Naive thymus-derived CD8-positive, alpha-beta T cell (primary cell): ENCODE measurements around the gene MYADML2. TPM values are rescaled to one million over a fixed set of nuclear protein-coding genes. Genes with fewer than 3 reads are reported as not detected.
A peak's percentile ranks its signal among the peaks of the same experiment; 100 is the strongest.

Experiments used
- ATAC-seq, 2 donors: fragments of 150-1000 bp; cut with Tn5 transposase in 1 of 2; sonication (Bioruptor Pico), chemical (Tn5 transposase) in 1 of 2; 1 replicate in 1 of 2; 2 replicates in 1 of 2; pipeline ENCODE4 v1.10.0; 2021; ENCODE audit warnings: mild to moderate bottlenecking in 2 of 2, moderate library complexity in 2 of 2
- POLR2A ChIA-PET: fragments of 350-600 bp; sonication (Branson Sonifier 250); formaldehyde crosslinking; loops from one replicate; lab custom pipeline; 2021; ENCODE audit warnings: antibody characterized with exemption; lab: Charles Lee
- DNase-seq, 10 donors: peaks; one replicate each; pipeline versions ENCODE4 v3.0.0 to v3.0.0-alpha.2; 2020 to 2022
- H3K27ac Mint-ChIP-seq, 10 donors: one replicate each; pipeline ENCODE4 v1.8.0; 2020 to 2022; ENCODE audit warnings: mild to moderate bottlenecking in 10 of 10, mixed read lengths in 10 of 10, moderate library complexity in 4 of 10, inconsistent platforms in 1 of 10
- H3K27me3 Mint-ChIP-seq, 5 donors: one replicate each; pipeline ENCODE4 v1.8.0; 2021 to 2022; ENCODE audit warnings: mixed read lengths in 5 of 5
- H3K36me3 Mint-ChIP-seq, 3 donors: one replicate each; pipeline ENCODE4 v1.8.0; 2020 to 2022; ENCODE audit warnings: mixed read lengths in 3 of 3, mild to moderate bottlenecking in 2 of 3, inconsistent platforms in 1 of 3
- H3K4me1 Mint-ChIP-seq, 4 donors: one replicate each; pipeline ENCODE4 v1.8.0; 2021 to 2022; ENCODE audit warnings: mixed read lengths in 4 of 4
- H3K4me3 Mint-ChIP-seq, 10 donors: one replicate each; pipeline ENCODE4 v1.8.0; 2020 to 2022; ENCODE audit warnings: mild to moderate bottlenecking in 10 of 10, mixed read lengths in 10 of 10, moderate library complexity in 6 of 10, inconsistent platforms in 1 of 10
- H3K9me3 Mint-ChIP-seq, 9 donors: one replicate each; pipeline ENCODE4 v1.8.0; 2020 to 2022; ENCODE audit warnings: mixed read lengths in 9 of 9, mild to moderate bottlenecking in 3 of 9, inconsistent platforms in 1 of 9, moderate library complexity in 1 of 9
- polyA plus RNA-seq, 3 donors: library from polyadenylated mRNA; unstranded; fragments of 300-500 nt; fragmentation: Illumina TruSeq; gene quantifications; one replicate each; pipeline ENCODE4 v1.2.3, GENCODE V29; 2021
- total RNA-seq, 8 experiments: library from RNA in 2 of 8; stranded (reverse) in 2 of 8; gene quantifications; one replicate each; pipeline ENCODE4 v1.2.3 and lab custom pipeline; 2021 to 2026

Gene MYADML2
- total and polyA plus RNA-seq, 5 experiments from 2014 or later, result not detected

DNA sequence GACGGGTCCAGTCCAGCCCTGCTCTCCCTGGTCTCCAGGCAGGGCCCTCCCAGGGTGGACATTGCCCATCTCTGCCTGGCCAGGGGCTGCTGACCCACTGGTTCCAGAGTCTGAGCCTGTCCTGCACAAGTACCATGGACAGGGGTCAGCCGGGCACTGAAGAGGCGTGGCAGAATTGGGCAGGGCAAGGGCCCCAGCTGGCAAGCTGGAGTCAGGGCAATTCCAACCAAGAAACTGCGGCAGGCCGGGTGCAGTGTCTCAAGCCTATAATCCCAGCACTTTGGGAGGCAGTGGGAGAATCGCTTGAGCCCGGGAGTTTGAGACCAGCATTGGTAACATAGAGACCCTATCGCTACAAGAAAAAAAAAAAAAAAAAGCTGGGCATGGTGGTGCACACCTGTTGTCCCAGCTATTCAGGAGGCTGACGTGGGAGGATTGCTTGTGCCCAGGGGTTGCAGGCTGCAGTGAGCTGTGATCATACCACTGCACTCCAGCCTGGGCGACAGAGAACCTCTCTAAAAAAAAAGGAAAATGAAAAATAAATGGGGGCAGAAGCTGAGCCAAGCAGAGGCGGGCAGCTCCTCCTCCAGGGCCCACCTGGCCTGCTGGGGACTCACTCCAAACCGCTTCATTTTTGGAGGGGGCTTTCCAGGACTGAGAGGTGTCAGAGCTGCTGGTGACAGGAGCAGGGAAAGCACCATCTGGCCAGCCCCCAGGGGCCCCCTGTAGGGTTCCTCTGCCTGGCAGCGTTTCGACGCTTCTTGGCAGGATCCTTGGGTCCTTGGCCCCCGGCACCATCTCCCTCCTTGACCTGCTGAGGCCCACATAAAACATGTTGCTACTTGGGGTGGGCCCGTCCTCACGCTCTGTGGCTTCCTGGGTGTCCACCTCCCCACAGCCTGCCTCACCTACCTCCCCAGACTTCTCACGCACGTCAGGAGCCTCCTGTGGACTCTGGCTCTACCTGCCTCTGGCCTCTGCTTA lies 16.6 kb downstream of the MYADML2 start:
- Mint-ChIP-seq H3K4me1 (peaks cover 9 to 21% (median 18%) of the 10 kb centered on the region in 4 donors), H3K27ac (no peak overlapping the region), H3K36me3 (no peaks in the 10 kb centered on the region), H3K27me3 (peaks cover 0 to 21% (median 5%) of the 10 kb centered on the region in 5 donors), H3K9me3 (no peaks in the 10 kb centered on the region), H3K4me3 (peak overlapping the region in 3 of 10 donors; percentile 18 to 54 (median 41))
- ATAC-seq, result no peak
- POLR2A ChIA-PET, result interaction anchor here (0.6 to 1.8 kb wide), 5 partner anchors 9 to 567 kb away, joined by 3 to 6 read pairs (median 3); no protein-coding TSS in a partner anchor
- no peak for DNase-seq

- Mint-ChIP-seq H3K4me1 (peaks cover 9 to 25% (median 20%) of the 10 kb centered on the region in 4 donors), H3K27ac (no peak overlapping the region), H3K9me3 (no peaks in the 10 kb centered on the region), H3K36me3 (no peaks in the 10 kb centered on the region), H3K27me3 (peaks cover 0 to 21% (median 5%) of the 10 kb centered on the region in 5 donors), H3K4me3 (peak overlapping the region in 7 of 10 donors; percentile 26 to 70 (median 55))
- POLR2A ChIA-PET, result interaction anchor here (0.6 to 1.3 kb wide), 5 partner anchors 12 to 261 kb away, joined by 3 to 6 read pairs (median 3); no protein-coding TSS in a partner anchor
- no peak for DNase-seq
- no peak for ATAC-seq
Measured at GRCh38 chr17:81929253-81930141, 17.5 kb downstream of the MYADML2 start.

- DNase-seq (peak in 1 of 10 donors; percentile 18), ATAC-seq (no peak)
- Mint-ChIP-seq H3K27me3 (peaks cover 0 to 19% (median 5%) of the 10 kb centered on the region in 5 donors), H3K4me1 (peaks cover 7 to 28% (median 20%) of the 10 kb centered on the region in 4 donors), H3K4me3 (peak overlapping the region; percentile 22 to 70 (median 58)), H3K27ac (peak overlapping the region in 2 of 10 donors; percentile 18 to 24), H3K36me3 (no peaks in the 10 kb centered on the region), H3K9me3 (no peaks in the 10 kb centered on the region)
- POLR2A ChIA-PET, result interaction anchor here (0.6 to 1.7 kb wide), 7 partner anchors 10 to 260 kb away, joined by 3 to 6 read pairs (median 3); no protein-coding TSS in a partner anchor
Measured at GRCh38 chr17:81928544-81929252, 18.3 kb downstream of the MYADML2 start.

DNA sequence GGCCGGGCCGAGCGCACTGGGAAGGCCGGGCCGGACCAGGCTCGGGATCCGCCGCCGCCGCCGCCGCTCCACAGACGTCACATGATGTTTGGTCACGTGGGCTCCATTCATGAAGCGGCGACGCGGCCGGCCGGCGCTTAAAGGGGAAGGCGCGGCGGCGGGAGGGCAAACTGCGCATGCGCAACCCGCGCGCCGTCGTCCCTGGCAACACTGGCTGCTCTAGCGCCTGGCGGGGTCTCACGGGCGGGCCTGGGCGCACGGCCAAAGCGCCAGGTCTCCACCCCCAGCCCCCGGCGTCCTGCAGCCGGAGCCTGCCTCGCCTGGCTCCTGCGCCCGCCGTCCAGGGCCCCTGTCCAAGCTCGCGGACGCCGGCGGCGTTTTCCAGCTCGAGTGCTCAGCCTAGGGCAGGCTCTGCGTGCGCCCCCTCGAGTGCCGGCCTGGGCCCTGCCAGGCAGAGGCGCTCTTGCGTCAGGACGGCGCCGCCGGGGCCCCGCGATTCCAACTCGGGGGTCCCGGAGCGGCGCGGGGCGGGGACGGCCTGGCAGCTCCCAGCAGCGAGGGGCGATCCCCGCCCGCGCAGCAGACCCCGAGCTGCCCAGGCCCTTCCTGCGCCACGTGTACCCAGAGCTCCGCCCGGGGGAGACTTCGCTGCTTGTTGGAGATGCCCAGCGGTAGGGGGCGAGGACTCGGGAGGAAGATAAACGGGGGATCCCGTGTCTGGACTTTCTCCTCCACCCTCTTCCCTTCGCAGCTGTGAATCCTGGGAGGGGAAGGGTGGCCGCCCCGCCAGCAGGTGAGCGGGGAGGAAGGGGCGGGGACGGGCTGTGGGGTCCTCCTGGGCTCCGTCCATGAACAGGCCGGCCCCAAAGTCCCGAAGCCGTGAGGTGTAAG lies 19.1 kb downstream of the MYADML2 start, which contains the start of gene MAFG:
MAFG (minus strand) TSS at position 83 of the 891 bp plus-strand sequence. CDS start 4,550 bp downstream, outside the sequence.
- Mint-ChIP-seq H3K4me3 (peak within 1 kb of the TSS; percentile 75 to 88 (median 80)), H3K36me3 (peaks cover 0 to under 1% (median 0%) of the 10 kb centered on the region in 3 donors), H3K27ac (peak within 1 kb of the TSS; percentile 53 to 85 (median 83)), H3K4me1 (peaks cover 6 to 29% (median 15%) of the 10 kb centered on the region in 4 donors), H3K27me3 (peaks cover 0 to 19% (median 5%) of the 10 kb centered on the region in 5 donors), H3K9me3 (no peaks in the 10 kb centered on the region)
- ATAC-seq (peak; percentile 78 to 79), DNase-seq (peak; percentile 82 to 94 (median 90))
- POLR2A ChIA-PET, result interaction anchor here (0.7 to 3.3 kb wide), 14 partner anchors 9 to 302 kb away, joined by 3 to 22 read pairs (median 3); partner anchors contain the start of genes ARHGDIA, DCXR and PYCR1

GRCh38 chr17:81927152-81927652 lies 19.8 kb downstream of the MYADML2 start:
- peak overlapping the region in 1 of 10 donors; percentile 39 for H3K27ac Mint-ChIP-seq
- no peaks in the 10 kb centered on the region for H3K9me3 Mint-ChIP-seq
- ATAC-seq (peak; percentile 38 to 54), DNase-seq (peak in 1 of 10 donors; percentile 30)
- H3K4me3 Mint-ChIP-seq, result peak overlapping the region in 4 of 10 donors; percentile 49 to 77 (median 68)
- peaks cover 0 to 19% (median 5%) of the 10 kb centered on the region in 5 donors for H3K27me3 Mint-ChIP-seq
- POLR2A ChIA-PET, result interaction anchor here (0.8 to 3.3 kb wide), 15 partner anchors 9 to 302 kb away, joined by 3 to 22 read pairs (median 3); partner anchors contain the start of genes ARHGDIA, DCXR and PYCR1
- peaks cover 0 to 2% (median 0%) of the 10 kb centered on the region in 3 donors for H3K36me3 Mint-ChIP-seq
- H3K4me1 Mint-ChIP-seq, result peaks cover 6 to 29% (median 15%) of the 10 kb centered on the region in 4 donors

GRCh38 chr17:81926451-81927151 lies 20.4 kb downstream of the MYADML2 start:
- DNase-seq (peak in 5 of 10 donors; percentile 31 to 75 (median 42)), ATAC-seq (peak; percentile 20 to 29)
- H3K9me3 Mint-ChIP-seq, result no peaks in the 10 kb centered on the region
- POLR2A ChIA-PET, result interaction anchor here (0.8 to 3.3 kb wide), 13 partner anchors 9 to 303 kb away, joined by 3 to 22 read pairs (median 3); partner anchors contain the start of genes ARHGDIA and DCXR
- H3K4me1 Mint-ChIP-seq, result peaks cover 6 to 30% (median 15%) of the 10 kb centered on the region in 4 donors
- peak overlapping the region; percentile 75 to 88 (median 80) for H3K4me3 Mint-ChIP-seq
- H3K27me3 Mint-ChIP-seq, result peaks cover 0 to 19% (median 5%) of the 10 kb centered on the region in 5 donors
- peak overlapping the region; percentile 53 to 85 (median 83) for H3K27ac Mint-ChIP-seq
- peaks cover 0 to 2% (median 0%) of the 10 kb centered on the region in 3 donors for H3K36me3 Mint-ChIP-seq

- Mint-ChIP-seq H3K4me1 (peaks cover 6 to 34% (median 15%) of the 10 kb centered on the region in 4 donors), H3K9me3 (no peaks in the 10 kb centered on the region), H3K27ac (peak overlapping the region; percentile 53 to 85 (median 83)), H3K27me3 (peaks cover 0 to 19% (median 4%) of the 10 kb centered on the region in 5 donors), H3K36me3 (peaks cover 0 to 2% (median 0%) of the 10 kb centered on the region in 3 donors), H3K4me3 (peak overlapping the region; percentile 75 to 88 (median 80))
- ATAC-seq, result no peak
- POLR2A ChIA-PET, result interaction anchor here (0.7 to 3.3 kb wide), 10 partner anchors 10 to 263 kb away, joined by 3 to 22 read pairs (median 4); partner anchors contain the start of genes ARHGDIA, NPB and PYCR1
- no peak for DNase-seq
Measured at GRCh38 chr17:81925860-81926450, 21.1 kb downstream of the MYADML2 start.

DNA sequence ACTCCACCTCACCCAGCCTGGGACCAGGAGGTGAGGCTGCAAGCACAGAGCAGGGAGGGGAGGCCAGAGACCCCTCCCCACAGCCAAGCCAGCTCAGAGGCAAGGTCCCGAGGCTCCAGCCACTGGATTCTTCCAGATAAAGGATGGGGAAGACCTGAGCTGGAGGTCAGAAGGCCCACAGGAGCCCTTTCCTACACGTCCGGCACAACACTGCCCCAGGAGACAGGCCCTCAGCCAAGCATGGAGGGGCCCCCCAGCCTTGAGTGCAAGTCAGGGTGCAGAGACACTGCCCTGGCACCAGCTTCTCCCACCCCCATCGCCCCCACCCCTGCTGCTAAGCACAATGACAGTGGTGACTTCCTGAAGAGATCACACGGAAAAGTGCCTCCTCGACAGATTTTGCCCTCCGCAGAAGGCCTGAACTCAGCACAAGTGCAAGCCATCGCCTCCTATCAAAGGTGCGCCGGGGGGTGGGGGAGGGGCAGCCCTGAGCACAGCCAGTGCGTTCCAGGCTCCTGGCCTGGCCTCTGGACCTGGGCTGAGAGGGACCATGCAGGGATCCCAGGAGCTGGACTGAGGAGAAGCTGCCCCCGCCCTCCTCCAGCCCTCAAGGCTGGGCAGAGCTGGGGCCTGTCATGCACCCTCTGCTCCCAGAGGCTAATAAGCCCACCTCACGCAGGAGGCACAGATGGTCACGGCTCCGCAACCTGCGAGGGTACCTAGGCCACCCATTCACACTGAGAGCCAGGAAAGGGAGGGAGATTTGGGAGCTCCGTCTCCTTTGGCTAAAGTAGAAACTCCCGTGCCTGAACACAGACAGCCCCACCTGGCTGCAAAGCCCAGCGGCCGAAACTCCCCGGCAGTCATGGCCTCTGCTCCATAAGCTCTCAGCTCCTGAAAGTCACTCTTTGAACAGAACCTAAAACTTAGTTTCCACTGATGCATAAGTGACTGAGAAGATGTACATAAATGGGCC lies 22.2 kb downstream of the MYADML2 start:
- POLR2A ChIA-PET, result interaction anchor here (0.7 to 3.3 kb wide), 9 partner anchors 12 to 262 kb away, joined by 3 to 22 read pairs (median 4); partner anchors contain the start of genes ARHGDIA, NPB and PYCR1
- DNase-seq (no peak), ATAC-seq (no peak)
- no peaks in the 10 kb centered on the region for H3K9me3 Mint-ChIP-seq
- H3K36me3 Mint-ChIP-seq, result peaks cover 0 to 2% (median 0%) of the 10 kb centered on the region in 3 donors
- H3K4me3 Mint-ChIP-seq, result peak overlapping the region; percentile 31 to 88 (median 78)
- H3K4me1 Mint-ChIP-seq, result peaks cover 6 to 35% (median 15%) of the 10 kb centered on the region in 4 donors
- peak overlapping the region in 6 of 10 donors; percentile 19 to 84 (median 38) for H3K27ac Mint-ChIP-seq
- peaks cover 0 to 12% (median 2%) of the 10 kb centered on the region in 5 donors for H3K27me3 Mint-ChIP-seq
